Mucosa of stomach (tissue), 1 donor: ENCODE results near the gene MMP24.

Experiments used
- H3K27me3 ChIP-seq: one replicate; pipeline ENCODE4 v1.7.0; 2013; ENCODE audit warnings: mild to moderate bottlenecking, low read length; ENCODE audit not compliant: control insufficient read depth, insufficient read depth
- H3K36me3 ChIP-seq: one replicate; pipeline ENCODE4 v1.7.0; 2013; ENCODE audit warnings: low read length; ENCODE audit not compliant: control insufficient read depth, insufficient read depth
- H3K4me1 ChIP-seq: one replicate; pipeline ENCODE4 v1.7.0; 2013; ENCODE audit warnings: mild to moderate bottlenecking, low read length; ENCODE audit not compliant: control insufficient read depth, insufficient read depth
- H3K4me3 ChIP-seq: one replicate; pipeline ENCODE4 v1.7.0; 2013; ENCODE audit warnings: low read length
- H3K9ac ChIP-seq: one replicate; pipeline ENCODE4 v1.7.0; 2013; ENCODE audit warnings: mild to moderate bottlenecking, low read length, moderate library complexity
- H3K9me3 ChIP-seq: one replicate; pipeline ENCODE4 v1.7.0; 2013; ENCODE audit warnings: mild to moderate bottlenecking, low read length, moderate library complexity; ENCODE audit not compliant: control insufficient read depth
- donor health status: Pancreatic carcinoma.

MMP24 gene

GRCh38 chr20:35294293-35294685 lies 67.8 kb downstream of the MMP24 start:
- Histone ChIP-seq H3K4me1 (no peaks in the 10 kb centered on the region), H3K9me3 (no peaks in the 10 kb centered on the region), H3K4me3 (no peak overlapping the region), H3K9ac (no peak overlapping the region), H3K36me3 (no peaks in the 10 kb centered on the region), H3K27me3 (peaks cover 30% of the 10 kb centered on the region)

GRCh38 chr20:35295058-35295457 lies 68.6 kb downstream of the MMP24 start:
- Histone ChIP-seq H3K9me3 (no peaks in the 10 kb centered on the region), H3K4me1 (no peaks in the 10 kb centered on the region), H3K4me3 (no peak overlapping the region), H3K27me3 (peaks cover 30% of the 10 kb centered on the region), H3K36me3 (no peaks in the 10 kb centered on the region), H3K9ac (no peak overlapping the region)

DNA sequence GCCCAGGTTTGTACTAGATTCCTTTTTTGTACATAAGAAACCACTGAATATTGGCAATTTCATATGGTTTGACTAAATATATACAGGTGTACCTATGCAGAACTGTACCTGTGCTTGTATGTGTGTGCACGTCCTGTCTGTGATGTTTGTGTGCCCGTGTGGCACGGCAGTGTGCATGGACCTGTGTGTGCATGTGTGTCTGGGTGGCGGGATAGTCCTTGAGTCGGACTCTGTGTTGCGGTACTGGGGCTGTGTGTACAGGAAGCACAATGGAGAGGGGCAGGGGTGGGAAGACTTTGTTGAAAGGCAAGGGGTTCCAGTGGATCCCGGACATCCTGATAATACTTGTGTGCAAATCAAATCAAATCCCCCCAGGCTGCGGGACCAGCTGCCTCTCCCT lies 69.2 kb downstream of the MMP24 start:
- H3K27me3 ChIP-seq = peaks cover 27% of the 10 kb centered on the region
- no peaks in the 10 kb centered on the region for H3K9me3 ChIP-seq
- H3K4me1 ChIP-seq = no peaks in the 10 kb centered on the region
- H3K9ac ChIP-seq = no peak overlapping the region
- H3K4me3 ChIP-seq = no peak overlapping the region
- no peaks in the 10 kb centered on the region for H3K36me3 ChIP-seq

- Histone ChIP-seq H3K4me1 (no peaks in the 10 kb centered on the region), H3K36me3 (no peaks in the 10 kb centered on the region), H3K4me3 (no peak overlapping the region), H3K9me3 (no peaks in the 10 kb centered on the region), H3K9ac (no peak overlapping the region), H3K27me3 (peaks cover 23% of the 10 kb centered on the region)
These were observed 69.6 kb downstream of the MMP24 start for GRCh38 chr20:35296101-35296554.

GRCh38 chr20:35297155-35297554 lies 70.7 kb downstream of the MMP24 start:
- peaks cover under 1% of the 10 kb centered on the region for H3K4me1 ChIP-seq
- H3K36me3 ChIP-seq = no peaks in the 10 kb centered on the region
- H3K27me3 ChIP-seq = peaks cover 19% of the 10 kb centered on the region
- H3K9ac ChIP-seq = no peak overlapping the region
- no peaks in the 10 kb centered on the region for H3K9me3 ChIP-seq
- H3K4me3 ChIP-seq = no peak overlapping the region

DNA sequence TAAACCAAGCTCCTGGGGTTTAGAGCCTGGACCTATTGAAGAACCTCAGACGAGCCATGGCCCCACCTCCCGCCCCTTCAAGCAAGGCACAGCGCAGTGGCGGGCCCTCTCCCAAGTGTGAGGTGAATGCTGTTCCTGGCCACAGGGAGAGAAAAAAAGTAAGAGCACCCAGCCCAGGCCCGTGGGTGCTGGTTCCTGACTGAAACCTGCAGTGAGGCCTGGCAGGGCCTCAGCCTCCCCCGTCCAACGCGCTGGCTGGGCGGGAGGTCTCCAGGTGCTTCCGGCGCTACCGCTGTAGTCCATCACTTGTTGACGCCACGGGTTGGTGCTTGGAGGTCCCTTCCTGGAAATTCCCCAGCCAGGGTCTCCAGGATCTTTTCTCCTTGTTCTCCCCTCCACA lies 71.2 kb downstream of the MMP24 start:
- no peaks in the 10 kb centered on the region for H3K9me3 ChIP-seq

GRCh38 chr20:35298264-35298663 lies 71.8 kb downstream of the MMP24 start:
- no peak overlapping the region for H3K9ac ChIP-seq
- no peaks in the 10 kb centered on the region for H3K9me3 ChIP-seq

More for the DNA sequence above, 71.2 kb downstream of the MMP24 start:
- peaks cover 19% of the 10 kb centered on the region for H3K27me3 ChIP-seq
- no peak overlapping the region for H3K9ac ChIP-seq
- H3K4me3 ChIP-seq = no peak overlapping the region
- H3K4me1 ChIP-seq = peaks cover 6% of the 10 kb centered on the region
- H3K36me3 ChIP-seq = no peaks in the 10 kb centered on the region

DNA sequence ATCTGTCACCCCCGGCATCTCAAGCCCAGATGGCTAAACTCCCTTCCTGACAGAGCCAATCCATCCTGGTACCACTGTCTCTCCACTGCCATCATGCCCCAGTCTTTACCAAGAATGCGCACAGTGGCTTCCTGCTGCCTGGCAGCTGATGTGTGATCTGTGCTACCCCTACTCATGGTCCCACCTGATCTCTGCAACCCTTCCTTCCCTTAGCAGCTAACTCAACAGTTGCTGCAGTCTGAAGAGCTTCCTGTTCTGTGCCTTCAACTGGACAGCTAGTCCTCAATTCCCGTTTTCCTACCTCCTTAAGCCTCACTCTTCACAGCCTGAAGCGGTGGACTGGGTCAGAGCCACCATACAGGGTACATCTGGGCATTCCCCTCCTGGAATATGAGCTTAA lies 73.3 kb downstream of the MMP24 start:
- H3K9ac ChIP-seq = no peak overlapping the region
- H3K4me3 ChIP-seq = no peak overlapping the region
- H3K9me3 ChIP-seq = no peaks in the 10 kb centered on the region
- H3K36me3 ChIP-seq = no peaks in the 10 kb centered on the region
- peaks cover 16% of the 10 kb centered on the region for H3K27me3 ChIP-seq
- H3K4me1 ChIP-seq = peaks cover 17% of the 10 kb centered on the region

More at GRCh38 chr20:35298264-35298663, 71.8 kb downstream of the MMP24 start:
- H3K27me3 ChIP-seq = peaks cover 19% of the 10 kb centered on the region
- H3K4me3 ChIP-seq = no peak overlapping the region
- H3K36me3 ChIP-seq = no peaks in the 10 kb centered on the region
- peaks cover 8% of the 10 kb centered on the region for H3K4me1 ChIP-seq

GRCh38 chr20:35300469-35301262 lies 74.2 kb downstream of the MMP24 start:
- Histone ChIP-seq H3K9ac (no peak overlapping the region), H3K36me3 (no peaks in the 10 kb centered on the region), H3K9me3 (no peaks in the 10 kb centered on the region), H3K4me1 (peaks cover 21% of the 10 kb centered on the region), H3K27me3 (peaks cover 16% of the 10 kb centered on the region), H3K4me3 (no peak overlapping the region)

GRCh38 chr20:35301426-35301825 lies 74.9 kb downstream of the MMP24 start:
- no peaks in the 10 kb centered on the region for H3K9me3 ChIP-seq
- no peaks in the 10 kb centered on the region for H3K36me3 ChIP-seq
- peaks cover 29% of the 10 kb centered on the region for H3K4me1 ChIP-seq

GRCh38 chr20:35302421-35303335 lies 76.2 kb downstream of the MMP24 start:
- H3K4me1 ChIP-seq = peaks cover 40% of the 10 kb centered on the region
- H3K9ac ChIP-seq = no peak overlapping the region
- no peaks in the 10 kb centered on the region for H3K27me3 ChIP-seq
- no peaks in the 10 kb centered on the region for H3K9me3 ChIP-seq
- H3K36me3 ChIP-seq = no peaks in the 10 kb centered on the region
- no peak overlapping the region for H3K4me3 ChIP-seq

More at GRCh38 chr20:35301426-35301825, 74.9 kb downstream of the MMP24 start:
- peaks cover 11% of the 10 kb centered on the region for H3K27me3 ChIP-seq
- no peak overlapping the region for H3K9ac ChIP-seq
- no peak overlapping the region for H3K4me3 ChIP-seq

GRCh38 chr20:35303382-35303734 lies 76.9 kb downstream of the MMP24 start:
- Histone ChIP-seq H3K4me3 (no peak overlapping the region), H3K9ac (no peak overlapping the region), H3K9me3 (no peaks in the 10 kb centered on the region), H3K4me1 (peaks cover 40% of the 10 kb centered on the region), H3K36me3 (no peaks in the 10 kb centered on the region), H3K27me3 (no peaks in the 10 kb centered on the region)
